Measurements from ENCODE around the gene CFAP46.
A peak's percentile ranks its signal among the peaks of the same experiment; 100 is the strongest.

CFAP46 gene

GRCh38 chr10:132858121-132859081, 84.0 kb downstream of the CFAP46 start:
- peak overlapping the region; percentile 82 for H2BK12ac ChIP-seq (ENCODE audit: low read length)
- H3K14ac ChIP-seq (ENCODE audit: low read length), result peak overlapping the region; percentile 31
- H3K4me2 ChIP-seq (ENCODE audit: insufficient read depth, low read length, poor library complexity, severe bottlenecking), result no peak overlapping the region
- no peak overlapping the region for H3K27ac ChIP-seq (replicated peaks; ENCODE audit: low read length)
- DNase-seq (ENCODE audit: low spot score), result no peak
- WGBS, 2 donors (ENCODE audit: extremely low coverage in 2 of 2, insufficient read length in 2 of 2, insufficient replicate concordance in 1 of 2), result no CpG with 5 or more reads among the region's 45 CpGs
- H3K9ac ChIP-seq (ENCODE audit: low read depth, low read length, poor library complexity), result peak overlapping the region; percentile 81
- peak overlapping the region; percentile 37 for H2BK15ac ChIP-seq (ENCODE audit: low read length)
- peaks cover 0 to 19% (median 0%) of the 10 kb centered on the region in 3 experiments for H3K27me3 ChIP-seq (ENCODE audit: control insufficient read depth in 3 of 3, insufficient read depth in 3 of 3, low read depth in 1 of 3, low read length in 3 of 3)
- H2BK120ac ChIP-seq (ENCODE audit: low read depth, low read length), result peak overlapping the region; percentile 31
- H3K9me3 ChIP-seq (replicated peaks in 1 of 2; ENCODE audit: control insufficient read depth in 2 of 2, insufficient read depth in 1 of 2, low read depth in 1 of 2, low read length in 2 of 2), result peaks cover 0 to 2% of the 10 kb centered on the region in 2 donors
- H3K4me1 ChIP-seq (ENCODE audit: control insufficient read depth in 2 of 2, insufficient read depth in 1 of 2, low read depth in 1 of 2, low read length in 2 of 2), result peaks cover 10 to 12% of the 10 kb centered on the region in 2 donors
- peak overlapping the region; percentile 75 for H2AK5ac ChIP-seq (ENCODE audit: low read depth, low read length)
- H3K4me3 ChIP-seq (ENCODE audit: low read length in 2 of 2), result peak overlapping the region in 1 of 2 donors; percentile 65
- H2AFZ ChIP-seq (ENCODE audit: low read length), result no peak overlapping the region
- peak overlapping the region; percentile 53 for H3K4ac ChIP-seq (ENCODE audit: low read length)
- peak overlapping the region; percentile 65 for H3K18ac ChIP-seq (ENCODE audit: low read length)
- peak overlapping the region; percentile 64 for H4K91ac ChIP-seq (ENCODE audit: low read depth, low read length, poor library complexity)
- peak overlapping the region; percentile 75 for H2BK5ac ChIP-seq (ENCODE audit: low read length)
- peak overlapping the region; percentile 89 for H3K23ac ChIP-seq (ENCODE audit: low read depth, low read length, poor library complexity)
- no peaks in the 10 kb centered on the region for H3K79me1 ChIP-seq (ENCODE audit: low read depth, low read length)
- H4K8ac ChIP-seq (ENCODE audit: low read depth, low read length), result no peak overlapping the region
- H3K36me3 ChIP-seq (replicated peaks in 1 of 2; ENCODE audit: control insufficient read depth in 2 of 2, insufficient read depth in 2 of 2, low read length in 2 of 2), result no peaks in the 10 kb centered on the region

GRCh38 chr10:132856869-132857524, 85.4 kb downstream of the CFAP46 start:
- no peak for DNase-seq (ENCODE audit: low spot score)
- H2BK12ac ChIP-seq (ENCODE audit: low read length), result no peak overlapping the region
- peaks cover 0 to 2% of the 10 kb centered on the region in 2 donors for H3K4me1 ChIP-seq (ENCODE audit: control insufficient read depth in 2 of 2, insufficient read depth in 1 of 2, low read depth in 1 of 2, low read length in 2 of 2)
- no peak overlapping the region for H3K4ac ChIP-seq (ENCODE audit: low read length)
- H2BK5ac ChIP-seq (ENCODE audit: low read length), result no peak overlapping the region
- H3K23ac ChIP-seq (ENCODE audit: low read depth, low read length, poor library complexity), result no peak overlapping the region
- H3K9ac ChIP-seq (ENCODE audit: low read depth, low read length, poor library complexity), result no peak overlapping the region
- no peak overlapping the region for H2AFZ ChIP-seq (ENCODE audit: low read length)
- no peaks in the 10 kb centered on the region for H3K79me1 ChIP-seq (ENCODE audit: low read depth, low read length)
- H3K9me3 ChIP-seq (replicated peaks in 1 of 2; ENCODE audit: control insufficient read depth in 2 of 2, insufficient read depth in 1 of 2, low read depth in 1 of 2, low read length in 2 of 2), result peaks cover 0 to 2% of the 10 kb centered on the region in 2 donors
- no peak overlapping the region for H3K18ac ChIP-seq (ENCODE audit: low read length)
- H3K36me3 ChIP-seq (replicated peaks in 1 of 2; ENCODE audit: control insufficient read depth in 2 of 2, insufficient read depth in 2 of 2, low read length in 2 of 2), result no peaks in the 10 kb centered on the region
- H4K8ac ChIP-seq (ENCODE audit: low read depth, low read length), result no peak overlapping the region
- H2AK5ac ChIP-seq (ENCODE audit: low read depth, low read length), result no peak overlapping the region
- no peak overlapping the region for H3K14ac ChIP-seq (ENCODE audit: low read length)
- no peak overlapping the region for H2BK120ac ChIP-seq (ENCODE audit: low read depth, low read length)
- H3K27ac ChIP-seq (replicated peaks; ENCODE audit: low read length), result no peak overlapping the region
- no peak overlapping the region for H3K4me2 ChIP-seq (ENCODE audit: insufficient read depth, low read length, poor library complexity, severe bottlenecking)
- H4K91ac ChIP-seq (ENCODE audit: low read depth, low read length, poor library complexity), result no peak overlapping the region
- WGBS, 2 donors (ENCODE audit: extremely low coverage in 2 of 2, insufficient read length in 2 of 2, insufficient replicate concordance in 1 of 2), result no CpG with 5 or more reads among the region's 13 CpGs
- no peak overlapping the region for H2BK15ac ChIP-seq (ENCODE audit: low read length)
- H3K4me3 ChIP-seq (ENCODE audit: low read length in 2 of 2), result no peak overlapping the region
- H3K27me3 ChIP-seq (ENCODE audit: control insufficient read depth in 3 of 3, insufficient read depth in 3 of 3, low read depth in 1 of 3, low read length in 3 of 3), result peaks cover 0 to 18% (median 0%) of the 10 kb centered on the region in 3 experiments

DNA sequence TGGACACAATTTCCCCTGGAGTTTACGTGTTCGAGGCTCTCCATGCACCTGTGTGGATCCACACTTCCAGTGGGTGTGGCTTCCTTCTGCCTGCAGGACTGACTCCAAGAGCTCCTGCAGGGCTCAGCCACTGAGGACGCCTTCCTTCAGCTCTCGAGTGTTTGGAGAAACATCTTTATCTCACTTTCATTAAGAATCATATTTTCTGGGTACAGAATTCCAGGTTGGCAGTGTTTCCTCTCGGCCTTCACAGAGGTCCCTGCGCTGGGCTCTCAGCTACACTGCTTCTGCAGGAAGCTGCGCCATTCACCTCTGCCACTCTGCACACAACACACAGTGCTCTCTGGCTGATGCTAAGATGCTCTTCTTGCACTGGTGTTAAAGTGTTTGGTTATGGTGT, 86.5 kb downstream of the CFAP46 start:
- Histone ChIP-seq H2BK12ac (ENCODE audit: low read length) (no peak overlapping the region), H3K4me3 (ENCODE audit: low read length in 2 of 2) (no peak overlapping the region), H2BK120ac (ENCODE audit: low read depth, low read length) (no peak overlapping the region), H3K79me1 (ENCODE audit: low read depth, low read length) (no peaks in the 10 kb centered on the region), H2AFZ (ENCODE audit: low read length) (no peak overlapping the region), H2AK5ac (ENCODE audit: low read depth, low read length) (no peak overlapping the region), H3K9me3 (replicated peaks in 1 of 2; ENCODE audit: control insufficient read depth in 2 of 2, insufficient read depth in 1 of 2, low read depth in 1 of 2, low read length in 2 of 2) (peaks cover 0 to 2% of the 10 kb centered on the region in 2 donors), H3K18ac (ENCODE audit: low read length) (no peak overlapping the region), H3K14ac (ENCODE audit: low read length) (no peak overlapping the region), H3K23ac (ENCODE audit: low read depth, low read length, poor library complexity) (no peak overlapping the region), H3K27me3 (ENCODE audit: control insufficient read depth in 3 of 3, insufficient read depth in 3 of 3, low read depth in 1 of 3, low read length in 3 of 3) (peaks cover 0 to 12% (median 0%) of the 10 kb centered on the region in 3 experiments), H3K9ac (ENCODE audit: low read depth, low read length, poor library complexity) (no peak overlapping the region), H4K91ac (ENCODE audit: low read depth, low read length, poor library complexity) (no peak overlapping the region), H3K4me2 (ENCODE audit: insufficient read depth, low read length, poor library complexity, severe bottlenecking) (no peak overlapping the region), H3K36me3 (replicated peaks in 1 of 2; ENCODE audit: control insufficient read depth in 2 of 2, insufficient read depth in 2 of 2, low read length in 2 of 2) (no peaks in the 10 kb centered on the region), H3K27ac (replicated peaks; ENCODE audit: low read length) (no peak overlapping the region), H2BK15ac (ENCODE audit: low read length) (no peak overlapping the region), H3K4me1 (ENCODE audit: control insufficient read depth in 2 of 2, insufficient read depth in 1 of 2, low read depth in 1 of 2, low read length in 2 of 2) (peaks cover 0 to 2% of the 10 kb centered on the region in 2 donors), H3K4ac (ENCODE audit: low read length) (no peak overlapping the region), H2BK5ac (ENCODE audit: low read length) (no peak overlapping the region), H4K8ac (ENCODE audit: low read depth, low read length) (no peak overlapping the region)
- no CpG with 5 or more reads among the region's 7 CpGs for WGBS, 2 donors (ENCODE audit: extremely low coverage in 2 of 2, insufficient read length in 2 of 2, insufficient replicate concordance in 1 of 2)
- DNase-seq (ENCODE audit: low spot score), result no peak

- Histone ChIP-seq H3K9me3 (replicated peaks in 1 of 2; ENCODE audit: control insufficient read depth in 2 of 2, insufficient read depth in 1 of 2, low read depth in 1 of 2, low read length in 2 of 2) (peaks cover 0 to 2% of the 10 kb centered on the region in 2 donors), H3K4me2 (ENCODE audit: insufficient read depth, low read length, poor library complexity, severe bottlenecking) (no peak overlapping the region), H3K27ac (replicated peaks; ENCODE audit: low read length) (no peak overlapping the region), H3K4me3 (ENCODE audit: low read length in 2 of 2) (peak overlapping the region in 1 of 2 donors; percentile 41), H3K4ac (ENCODE audit: low read length) (no peak overlapping the region), H3K79me1 (ENCODE audit: low read depth, low read length) (no peaks in the 10 kb centered on the region), H3K23ac (ENCODE audit: low read depth, low read length, poor library complexity) (no peak overlapping the region), H2AFZ (ENCODE audit: low read length) (no peak overlapping the region), H3K9ac (ENCODE audit: low read depth, low read length, poor library complexity) (no peak overlapping the region), H2AK5ac (ENCODE audit: low read depth, low read length) (no peak overlapping the region), H3K27me3 (ENCODE audit: control insufficient read depth in 3 of 3, insufficient read depth in 3 of 3, low read depth in 1 of 3, low read length in 3 of 3) (peaks cover 0 to 36% (median 0%) of the 10 kb centered on the region in 3 experiments), H3K14ac (ENCODE audit: low read length) (no peak overlapping the region), H2BK120ac (ENCODE audit: low read depth, low read length) (no peak overlapping the region), H3K36me3 (replicated peaks in 1 of 2; ENCODE audit: control insufficient read depth in 2 of 2, insufficient read depth in 2 of 2, low read length in 2 of 2) (no peaks in the 10 kb centered on the region), H2BK15ac (ENCODE audit: low read length) (no peak overlapping the region), H2BK5ac (ENCODE audit: low read length) (no peak overlapping the region), H3K18ac (ENCODE audit: low read length) (no peak overlapping the region), H2BK12ac (ENCODE audit: low read length) (no peak overlapping the region), H4K8ac (ENCODE audit: low read depth, low read length) (no peak overlapping the region), H4K91ac (ENCODE audit: low read depth, low read length, poor library complexity) (no peak overlapping the region), H3K4me1 (ENCODE audit: control insufficient read depth in 2 of 2, insufficient read depth in 1 of 2, low read depth in 1 of 2, low read length in 2 of 2) (peaks cover 0 to 2% of the 10 kb centered on the region in 2 donors)
- no peak for DNase-seq (ENCODE audit: low spot score)
- WGBS, 2 donors (ENCODE audit: extremely low coverage in 2 of 2, insufficient read length in 2 of 2, insufficient replicate concordance in 1 of 2), result no CpG with 5 or more reads among the region's 22 CpGs
These were observed 90.9 kb downstream of the CFAP46 start for GRCh38 chr10:132851451-132851850.

Measured in neuronal stem cell (in vitro differentiated cells).